ENCODE data around the gene CFAP99.

Gene CFAP99

GRCh38 chr4:2510351-2511259, 91.8 kb downstream of the CFAP99 start:
- no peak for DNase-seq (ENCODE audit: low spot score)

GRCh38 chr4:2511645-2512131, 92.9 kb downstream of the CFAP99 start:
- no peak for DNase-seq (ENCODE audit: low spot score)

All from kidney tubule cell (primary cell).